Measurements from ENCODE around the gene PRF1. TPM values are rescaled to one million over a fixed set of nuclear protein-coding genes. Genes with fewer than 3 reads are reported as not detected.
"Not testable (repeated sequence)": the region's sequence is repeated elsewhere in the genome, so short reads cannot be mapped to it uniquely, and the experiment has no call there.

PRF1 gene
- total RNA-seq, 1 donor from 2014 or later = 6.2 TPM

DNA sequence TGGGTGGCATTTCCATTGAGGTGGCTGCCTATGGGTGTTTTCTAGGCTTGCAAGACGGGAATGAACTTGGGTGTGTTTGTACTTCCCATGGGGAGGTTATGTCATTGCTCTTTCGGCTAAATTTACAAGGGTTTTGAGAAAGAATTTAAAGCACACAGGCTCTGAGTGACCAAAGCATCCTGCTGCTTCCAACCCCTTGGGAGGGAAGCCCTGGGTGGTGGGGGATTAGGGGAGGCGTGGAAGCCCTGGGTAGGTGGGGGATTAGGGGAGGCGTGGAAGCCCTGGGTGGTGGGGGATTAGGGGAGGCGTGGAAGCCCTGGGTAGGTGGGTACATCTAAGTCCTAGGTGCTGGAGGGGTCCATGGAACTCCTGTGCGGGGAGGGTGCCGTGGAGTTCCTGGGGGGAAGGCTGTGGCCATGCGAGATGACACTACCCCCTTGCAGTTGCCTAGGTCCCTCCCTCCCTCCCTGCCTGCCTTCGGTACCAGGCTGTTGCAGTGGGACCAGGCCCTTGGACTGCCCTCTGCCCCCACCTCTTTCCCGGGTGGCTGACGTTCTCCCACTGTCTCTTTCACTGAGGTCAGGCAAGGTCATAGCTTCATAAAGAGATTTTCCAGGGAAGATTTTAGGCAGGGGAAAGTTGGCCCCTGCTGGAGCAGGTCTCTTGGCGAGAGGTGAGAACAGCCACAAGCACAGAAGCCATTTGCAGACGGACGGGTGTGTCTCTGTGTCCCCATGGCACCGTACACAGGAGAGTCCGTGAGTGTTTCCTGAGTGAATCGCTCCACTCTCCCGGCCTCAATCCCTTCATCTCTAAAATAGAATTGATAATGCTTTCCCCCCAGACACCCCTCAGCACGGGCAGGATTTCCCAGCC lies 19.5 kb downstream of the PRF1 start:
- no peak overlapping the region for H3K4me3 ChIP-seq
- no peaks in the 10 kb centered on the region for H3K27me3 ChIP-seq
- H3K9me3 ChIP-seq = no peaks in the 10 kb centered on the region
- no peak for DNase-seq (ENCODE audit: low spot score in 2 of 2)
- intact Hi-C loops (cut with DNase I) = no loop called here
- no peaks in the 10 kb centered on the region for H3K4me1 ChIP-seq
- no peaks in the 10 kb centered on the region for H3K36me3 ChIP-seq
- TF ChIP-seq, protein P1, sequence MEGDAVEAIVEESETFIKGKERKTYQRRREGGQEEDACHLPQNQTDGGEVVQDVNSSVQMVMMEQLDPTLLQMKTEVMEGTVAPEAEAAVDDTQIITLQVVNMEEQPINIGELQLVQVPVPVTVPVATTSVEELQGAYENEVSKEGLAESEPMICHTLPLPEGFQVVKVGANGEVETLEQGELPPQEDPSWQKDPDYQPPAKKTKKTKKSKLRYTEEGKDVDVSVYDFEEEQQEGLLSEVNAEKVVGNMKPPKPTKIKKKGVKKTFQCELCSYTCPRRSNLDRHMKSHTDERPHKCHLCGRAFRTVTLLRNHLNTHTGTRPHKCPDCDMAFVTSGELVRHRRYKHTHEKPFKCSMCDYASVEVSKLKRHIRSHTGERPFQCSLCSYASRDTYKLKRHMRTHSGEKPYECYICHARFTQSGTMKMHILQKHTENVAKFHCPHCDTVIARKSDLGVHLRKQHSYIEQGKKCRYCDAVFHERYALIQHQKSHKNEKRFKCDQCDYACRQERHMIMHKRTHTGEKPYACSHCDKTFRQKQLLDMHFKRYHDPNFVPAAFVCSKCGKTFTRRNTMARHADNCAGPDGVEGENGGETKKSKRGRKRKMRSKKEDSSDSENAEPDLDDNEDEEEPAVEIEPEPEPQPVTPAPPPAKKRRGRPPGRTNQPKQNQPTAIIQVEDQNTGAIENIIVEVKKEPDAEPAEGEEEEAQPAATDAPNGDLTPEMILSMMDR (IDR thresholded peaks at IDR 0.05) = no peak
- H3K27ac ChIP-seq = no peak overlapping the region

DNA sequence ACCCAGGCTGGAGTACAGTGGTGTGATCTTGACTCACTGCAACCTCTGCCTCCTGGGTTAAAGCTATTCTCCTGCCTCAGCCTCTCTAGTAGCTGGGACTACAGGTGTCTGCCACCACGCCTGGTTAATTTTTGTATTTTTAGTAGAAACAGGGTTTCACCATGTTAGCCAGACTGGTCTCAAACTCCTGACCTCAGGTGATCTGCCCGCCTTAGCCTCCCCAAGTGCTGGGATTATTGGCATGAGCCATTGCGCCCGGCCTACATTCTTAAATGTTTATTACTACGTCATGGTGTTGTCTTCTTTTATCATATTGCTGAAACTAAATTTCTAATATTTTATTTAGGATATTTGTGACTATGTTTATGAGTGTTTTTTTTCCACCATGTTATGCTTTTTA lies 21.4 kb downstream of the PRF1 start:
- H3K27me3 ChIP-seq; intact Hi-C loops (cut with DNase I); H3K4me3 ChIP-seq; DNase-seq (ENCODE audit: low spot score in 2 of 2); H3K36me3 ChIP-seq; H3K27ac ChIP-seq; H3K9me3 ChIP-seq; H3K4me1 ChIP-seq: not testable (repeated sequence)

DNA sequence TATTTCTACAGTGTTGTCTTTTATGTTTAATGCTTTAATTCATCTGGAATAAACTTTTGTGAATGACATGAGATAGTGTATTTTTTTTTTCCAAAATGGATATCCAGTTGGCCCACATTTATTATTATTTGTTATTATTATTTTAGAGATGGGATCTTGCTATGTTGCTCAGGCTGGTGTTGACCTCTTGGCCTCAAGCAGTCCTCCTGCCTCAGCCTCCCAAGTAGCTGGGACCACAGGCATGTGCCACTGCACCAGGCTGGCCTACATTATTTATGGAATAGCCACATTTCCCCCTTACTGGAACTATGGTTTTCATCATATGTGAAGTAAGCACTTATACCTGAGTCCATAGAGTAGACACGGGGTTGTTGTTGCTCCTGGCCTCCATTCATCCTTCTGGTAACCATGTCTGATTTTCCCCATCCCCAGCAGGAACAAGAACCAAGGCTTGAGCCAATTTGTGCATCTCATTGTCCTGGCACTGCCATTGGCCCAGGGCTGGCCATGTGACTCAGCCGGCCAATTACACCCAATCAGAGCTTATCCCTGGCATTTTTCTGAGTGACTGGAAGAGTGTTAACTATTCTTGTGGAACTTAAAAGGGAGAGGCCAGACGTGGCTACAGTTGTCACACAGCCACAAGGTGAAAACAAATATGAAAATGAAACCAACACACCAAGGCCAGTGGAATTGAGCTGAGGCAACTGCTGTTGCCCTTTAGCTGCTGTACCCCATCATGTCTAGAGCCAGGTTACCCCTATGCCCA lies 23.1 kb downstream of the PRF1 start:
- no peaks in the 10 kb centered on the region for H3K36me3 ChIP-seq
- intact Hi-C loops (cut with DNase I) = no loop called here
- TF ChIP-seq, protein P1 (IDR thresholded peaks at IDR 0.05) = no peak
- H3K27me3 ChIP-seq = no peaks in the 10 kb centered on the region
- peaks cover 0 to 4% of the 10 kb centered on the region in 2 donors for H3K4me1 ChIP-seq
- no peak overlapping the region for H3K27ac ChIP-seq
- H3K4me3 ChIP-seq = no peak overlapping the region
- no peak for DNase-seq (ENCODE audit: low spot score in 2 of 2)
- H3K9me3 ChIP-seq = no peaks in the 10 kb centered on the region

- Histone ChIP-seq H3K27me3 (no peaks in the 10 kb centered on the region), H3K9me3 (no peaks in the 10 kb centered on the region), H3K4me1 (peaks cover 0 to 4% of the 10 kb centered on the region in 2 donors), H3K27ac (no peak overlapping the region), H3K4me3 (no peak overlapping the region), H3K36me3 (no peaks in the 10 kb centered on the region)
- TF ChIP-seq, protein P1 (IDR thresholded peaks at IDR 0.05) = no peak
- no peak for DNase-seq (ENCODE audit: low spot score in 2 of 2)
- intact Hi-C loops (cut with DNase I) = no loop called here
These were observed 24.1 kb downstream of the PRF1 start for GRCh38 chr10:70578371-70578947.

DNA sequence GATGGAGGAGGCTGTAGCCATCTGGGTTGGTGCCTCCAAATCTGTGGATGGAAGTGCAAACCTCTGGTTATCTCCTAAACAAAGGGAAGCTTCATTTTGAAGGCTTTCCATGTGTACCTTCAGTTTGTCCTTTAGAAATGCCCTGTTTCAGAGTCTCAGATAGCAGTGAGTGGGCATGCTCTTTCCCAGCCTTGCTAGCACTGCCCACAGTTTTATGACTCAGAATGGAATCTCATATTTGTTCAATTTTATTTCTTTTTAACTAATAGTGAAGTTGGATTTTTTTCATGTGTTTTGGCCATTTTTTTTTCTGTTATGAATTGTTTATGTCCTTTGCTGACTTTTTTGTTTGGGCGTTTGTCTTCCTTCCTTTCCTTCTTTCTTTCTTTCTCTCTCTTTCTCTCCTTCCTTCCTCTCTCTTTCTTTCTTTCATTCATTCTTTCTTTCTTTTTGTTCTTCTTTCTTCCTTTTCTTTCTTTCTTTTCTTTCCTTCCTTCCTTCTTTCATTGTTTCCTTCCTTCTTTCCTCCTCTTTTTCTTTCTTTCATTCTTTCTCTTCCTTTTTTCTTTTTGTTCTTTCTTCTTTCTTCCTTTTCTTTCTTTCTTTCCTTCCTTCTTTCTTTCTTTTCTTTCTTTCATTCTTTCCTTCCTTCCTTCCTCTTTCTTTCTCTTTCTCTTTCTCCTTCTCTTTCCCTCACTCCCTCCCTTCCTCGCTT lies 25.6 kb downstream of the PRF1 start:
- Histone ChIP-seq H3K4me1 (peaks cover 0 to 4% of the 10 kb centered on the region in 2 donors), H3K4me3 (no peak overlapping the region), H3K27me3 (no peaks in the 10 kb centered on the region), H3K27ac (no peak overlapping the region), H3K9me3 (no peaks in the 10 kb centered on the region), H3K36me3 (no peaks in the 10 kb centered on the region)
- TF ChIP-seq, protein P1 (IDR thresholded peaks at IDR 0.05) = no peak
- DNase-seq (ENCODE audit: low spot score in 2 of 2) = no peak
- intact Hi-C loops (cut with DNase I) = no loop called here
